ENCODE results near the gene RAB44.

DNA sequence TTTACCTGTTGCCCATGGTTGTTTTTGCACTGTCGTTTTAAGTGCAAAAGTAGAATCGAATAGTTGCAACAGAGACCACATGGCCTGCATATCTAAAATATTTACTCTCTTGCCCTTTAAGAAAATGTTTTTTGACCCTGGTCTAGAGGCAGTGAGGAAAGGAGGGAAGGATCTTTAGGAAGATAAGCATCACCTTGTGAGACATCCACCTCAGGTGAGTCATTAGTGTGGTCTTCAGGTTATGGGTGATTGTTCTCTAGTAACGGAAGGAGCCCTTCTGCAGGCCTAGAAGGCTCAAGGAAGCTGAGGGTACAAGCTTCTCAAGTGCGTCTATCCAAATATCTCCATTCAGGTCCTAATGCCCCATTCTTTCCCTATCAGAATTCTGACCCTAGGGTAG, 6.6 kb upstream of the RAB44 start:
- TF ChIP-seq CTCF (IDR thresholded peaks at IDR 0.05 in 2 of 3, conservative IDR thresholded peaks at IDR 0.05 in 1 of 3; ENCODE audit: borderline replicate concordance in 1 of 3, insufficient read depth in 1 of 3, low read depth in 2 of 3, low read length in 2 of 3) (no peak), ELF1 (IDR thresholded peaks at IDR 0.05; ENCODE audit: borderline replicate concordance, low read depth) (no peak), POLR2A (IDR thresholded peaks at IDR 0.05; ENCODE audit: borderline replicate concordance, extremely low read depth, insufficient read depth, insufficient read length) (no peak), ATF3 (IDR thresholded peaks at IDR 0.05) (no peak), EZH2phosphoT487 (IDR thresholded peaks at IDR 0.05; ENCODE audit: borderline replicate concordance) (no peak), POLR2AphosphoS5 (IDR thresholded peaks at IDR 0.05; ENCODE audit: low read depth, low read length) (no peak), RAD21 (IDR thresholded peaks at IDR 0.05; ENCODE audit: low read depth) (no peak), JUND (IDR thresholded peaks at IDR 0.05) (no peak), REST (IDR thresholded peaks at IDR 0.05; ENCODE audit: low read depth) (no peak)
- TF ChIP-seq, protein P1, sequence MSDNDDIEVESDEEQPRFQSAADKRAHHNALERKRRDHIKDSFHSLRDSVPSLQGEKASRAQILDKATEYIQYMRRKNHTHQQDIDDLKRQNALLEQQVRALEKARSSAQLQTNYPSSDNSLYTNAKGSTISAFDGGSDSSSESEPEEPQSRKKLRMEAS (IDR thresholded peaks at IDR 0.05) = no peak

All from HCT116 (cell line).